ENCODE measurements around the gene DLGAP1.

DNA sequence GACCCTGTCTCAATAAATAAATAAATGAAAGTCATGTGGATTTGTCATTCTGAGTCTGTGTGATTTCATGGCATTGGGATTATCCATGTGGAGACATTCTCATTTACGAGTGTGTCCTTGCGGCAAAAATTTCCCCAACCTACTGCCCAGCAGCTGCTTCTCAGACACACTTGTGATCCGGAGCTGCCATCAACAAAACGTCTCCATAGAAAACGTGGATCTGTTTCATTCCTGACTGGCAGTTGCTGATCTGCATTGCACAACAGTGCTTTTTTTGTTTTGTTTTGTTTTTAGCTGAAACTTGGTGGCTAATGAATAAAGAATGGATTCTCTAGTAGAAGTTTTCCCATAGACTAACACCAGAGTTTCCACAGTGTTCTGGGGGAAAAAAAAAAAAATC is 930.4 kb downstream of the DLGAP1 start:
- TF ChIP-seq, protein P1, sequence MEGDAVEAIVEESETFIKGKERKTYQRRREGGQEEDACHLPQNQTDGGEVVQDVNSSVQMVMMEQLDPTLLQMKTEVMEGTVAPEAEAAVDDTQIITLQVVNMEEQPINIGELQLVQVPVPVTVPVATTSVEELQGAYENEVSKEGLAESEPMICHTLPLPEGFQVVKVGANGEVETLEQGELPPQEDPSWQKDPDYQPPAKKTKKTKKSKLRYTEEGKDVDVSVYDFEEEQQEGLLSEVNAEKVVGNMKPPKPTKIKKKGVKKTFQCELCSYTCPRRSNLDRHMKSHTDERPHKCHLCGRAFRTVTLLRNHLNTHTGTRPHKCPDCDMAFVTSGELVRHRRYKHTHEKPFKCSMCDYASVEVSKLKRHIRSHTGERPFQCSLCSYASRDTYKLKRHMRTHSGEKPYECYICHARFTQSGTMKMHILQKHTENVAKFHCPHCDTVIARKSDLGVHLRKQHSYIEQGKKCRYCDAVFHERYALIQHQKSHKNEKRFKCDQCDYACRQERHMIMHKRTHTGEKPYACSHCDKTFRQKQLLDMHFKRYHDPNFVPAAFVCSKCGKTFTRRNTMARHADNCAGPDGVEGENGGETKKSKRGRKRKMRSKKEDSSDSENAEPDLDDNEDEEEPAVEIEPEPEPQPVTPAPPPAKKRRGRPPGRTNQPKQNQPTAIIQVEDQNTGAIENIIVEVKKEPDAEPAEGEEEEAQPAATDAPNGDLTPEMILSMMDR (IDR thresholded peaks at IDR 0.05), result no peak
- TF ChIP-seq POLR2A (IDR thresholded peaks at IDR 0.05) (no peak), EP300 (IDR thresholded peaks at IDR 0.05) (no peak)
